H9 (cell line): ENCODE measurements around the gene NT5C1B. TPM values are rescaled to one million over a fixed set of nuclear protein-coding genes. Genes with fewer than 3 reads are reported as not detected.

Source experiments
- DNase-seq: peaks from one replicate; pipeline ENCODE4 v3.0.0-alpha.2; 2017
- H2AFZ ChIP-seq: one replicate; pipeline ENCODE4 v1.6.1; 2013; ENCODE audit warnings: mild to moderate bottlenecking, low read length, control low read depth, moderate library complexity
- H2AK5ac ChIP-seq: 2 replicates; pipeline ENCODE4 v1.6.1; 2013; ENCODE audit warnings: low read length, control low read depth, mixed read lengths; ENCODE audit not compliant: insufficient read length
- H2BK120ac ChIP-seq: one replicate; pipeline ENCODE4 v1.6.1; 2013; ENCODE audit warnings: low read depth, mild to moderate bottlenecking, low read length, control low read depth, inconsistent platforms; ENCODE audit not compliant: poor library complexity, severe bottlenecking
- H2BK12ac ChIP-seq: 2 replicates; pipeline ENCODE4 v1.6.1; 2013; ENCODE audit warnings: low read length, control low read depth, mixed read lengths, low read depth; ENCODE audit not compliant: insufficient read length
- H2BK15ac ChIP-seq: 2 replicates; pipeline ENCODE4 v1.6.1; 2013; ENCODE audit warnings: low read depth, low read length, control low read depth
- H2BK20ac ChIP-seq: one replicate; pipeline ENCODE4 v1.6.1; 2013; ENCODE audit warnings: low read depth, mild to moderate bottlenecking, low read length, control low read depth, inconsistent platforms; ENCODE audit not compliant: poor library complexity, severe bottlenecking
- H2BK5ac ChIP-seq: 2 replicates; pipeline ENCODE4 v1.6.1; 2013; ENCODE audit warnings: low read length, control low read depth, mixed read lengths; ENCODE audit not compliant: insufficient read length
- H3K14ac ChIP-seq: 2 replicates; pipeline ENCODE4 v1.6.1; 2013; ENCODE audit warnings: low read length, control low read depth; ENCODE audit not compliant: insufficient read depth
- H3K18ac ChIP-seq: 2 replicates; pipeline ENCODE4 v1.6.1; 2013; ENCODE audit warnings: low read depth, mild to moderate bottlenecking, mixed read lengths, low read length, control low read depth; ENCODE audit not compliant: insufficient read length
- H3K23ac ChIP-seq: 2 replicates; pipeline ENCODE4 v1.6.1; 2013; ENCODE audit warnings: low read length, control low read depth, mixed read lengths, low read depth; ENCODE audit not compliant: insufficient read length
- H3K23me2 ChIP-seq: 2 replicates; pipeline ENCODE4 v1.6.1; 2013; ENCODE audit warnings: low read depth, mild to moderate bottlenecking, mixed read lengths, low read length, control low read depth; ENCODE audit not compliant: insufficient read length, poor library complexity, severe bottlenecking
- H3K27ac ChIP-seq: 2 replicates; pipeline ENCODE4 v1.5.1; 2013; ENCODE audit warnings: low read length, control low read depth, mixed read lengths, low read depth; ENCODE audit not compliant: insufficient read length
- H3K27me3 ChIP-seq: 2 replicates; pipeline ENCODE4 v1.6.1; 2013; ENCODE audit warnings: low read length, control low read depth, inconsistent platforms; ENCODE audit not compliant: insufficient read depth
- H3K4ac ChIP-seq: 2 replicates; pipeline ENCODE4 v1.6.1; 2013; ENCODE audit warnings: low read depth, mild to moderate bottlenecking, control low read depth, inconsistent platforms, low read length, moderate library complexity
- H3K4me1 ChIP-seq: 2 replicates; pipeline ENCODE4 v1.6.1; 2013; ENCODE audit warnings: low read length, control low read depth, inconsistent platforms; ENCODE audit not compliant: insufficient read depth
- H3K4me2 ChIP-seq: 2 replicates; pipeline ENCODE4 v1.6.1; 2013; ENCODE audit warnings: low read length, control low read depth, mixed read lengths; ENCODE audit not compliant: insufficient read length, insufficient read depth
- H3K56ac ChIP-seq: 2 replicates; pipeline ENCODE4 v1.6.1; 2013; ENCODE audit warnings: low read depth, mild to moderate bottlenecking, mixed read lengths, low read length, control low read depth; ENCODE audit not compliant: insufficient read length
- H3K79me1 ChIP-seq: 2 replicates; pipeline ENCODE4 v1.6.1; 2013; ENCODE audit warnings: low read depth, mild to moderate bottlenecking, moderate library complexity, low read length, control low read depth, inconsistent platforms; ENCODE audit not compliant: insufficient read depth, poor library complexity, severe bottlenecking
- H3K79me2 ChIP-seq: 2 replicates; pipeline ENCODE4 v1.6.1; 2013; ENCODE audit warnings: low read length, control low read depth, inconsistent platforms; ENCODE audit not compliant: insufficient read depth
- H3K9ac ChIP-seq: 2 replicates; pipeline ENCODE4 v1.6.1; 2013; ENCODE audit warnings: low read length, control low read depth, mixed read lengths; ENCODE audit not compliant: insufficient read length; ENCODE audit errors: extremely low read depth
- H3K9me3 ChIP-seq: one replicate; pipeline ENCODE4 v1.6.1; 2013; ENCODE audit warnings: low read depth, low read length, inconsistent platforms; ENCODE audit not compliant: control insufficient read depth
- H3T11ph ChIP-seq: one replicate; pipeline ENCODE4 v1.6.1; 2013; ENCODE audit warnings: mild to moderate bottlenecking, low read length, control low read depth, inconsistent platforms
- H4K20me1 ChIP-seq: one replicate; pipeline ENCODE4 v1.6.1; 2013; ENCODE audit not compliant: control insufficient read depth, insufficient read length, insufficient read depth
- H4K5ac ChIP-seq: 2 replicates; pipeline ENCODE4 v1.6.1; 2013; ENCODE audit warnings: low read depth, mild to moderate bottlenecking, mixed read lengths, low read length, control low read depth; ENCODE audit not compliant: insufficient read length
- H4K8ac ChIP-seq: replicated peaks from 2 replicates; pipeline ENCODE4 v1.6.1; 2013; ENCODE audit warnings: low read length, control low read depth, mixed read lengths, low read depth; ENCODE audit not compliant: insufficient read length
- H4K91ac ChIP-seq: 2 replicates; pipeline ENCODE4 v1.6.1; 2013; ENCODE audit warnings: low read depth, mild to moderate bottlenecking, moderate library complexity, mixed read lengths, low read length, control low read depth; ENCODE audit not compliant: insufficient read length
- H3K27ac Mint-ChIP-seq, 3 experiments: 2 replicates in 2 of 3; 3 replicates in 1 of 3; pipeline ENCODE4 v1.8.0; 2020 to 2021; ENCODE audit warnings: mixed read lengths in 3 of 3, mild to moderate bottlenecking in 1 of 3, moderate library complexity in 1 of 3
- H3K27me3 Mint-ChIP-seq: 2 replicates; pipeline ENCODE4 v1.8.0; 2021; ENCODE audit warnings: low read depth, mild to moderate bottlenecking, moderate library complexity, mixed read lengths
- H3K36me3 Mint-ChIP-seq, 3 experiments: 2 replicates in 2 of 3; 3 replicates in 1 of 3; pipeline ENCODE4 v1.8.0; 2020 to 2021; ENCODE audit warnings: low read depth in 3 of 3, mixed read lengths in 3 of 3; ENCODE audit not compliant: insufficient read depth in 1 of 3
- H3K4me1 Mint-ChIP-seq, 2 experiments: 2 replicates each; pipeline ENCODE4 v1.8.0; 2020; ENCODE audit warnings: mixed read lengths in 2 of 2
- H3K4me3 Mint-ChIP-seq, 2 experiments: 2 replicates in 1 of 2; 3 replicates in 1 of 2; pipeline ENCODE4 v1.8.0; 2020 to 2021; ENCODE audit warnings: mild to moderate bottlenecking in 2 of 2, mixed read lengths in 2 of 2, moderate library complexity in 1 of 2
- H3K9me3 Mint-ChIP-seq, 2 experiments: 2 replicates in 1 of 2; 3 replicates in 1 of 2; pipeline ENCODE4 v1.8.0; 2020; ENCODE audit warnings: mild to moderate bottlenecking in 2 of 2, mixed read lengths in 2 of 2, moderate library complexity in 1 of 2
- WGBS: extraction: QIAGEN DNeasy Blood & Tissue Kit; methylation state at CpG from one replicate; pipeline ENCODE4 v1.1.7; 2013; ENCODE audit warnings: missing lambda C conversion rate, low lambda C conversion rate, mixed read lengths; ENCODE audit not compliant: insufficient read length; ENCODE audit errors: extremely low coverage; 5-methylcytosine and 5-hydroxymethylcytosine counted together
- total RNA-seq: library from RNA; stranded (reverse); gene quantifications from 2 replicates; pipeline ENCODE4 v1.2.1, GENCODE V29; 2021
- TF ChIP-seq, protein P1 (sequence below): fragments of 200-600 bp; sonication (generic); conservative IDR thresholded peaks from 3 replicates; pipeline ENCODE4 v1.8.0; 2021; ENCODE audit warnings: antibody characterized with exemption, mild to moderate bottlenecking

NT5C1B gene
- total RNA-seq, 1 experiment from 2014 or later, result not detected

DNA sequence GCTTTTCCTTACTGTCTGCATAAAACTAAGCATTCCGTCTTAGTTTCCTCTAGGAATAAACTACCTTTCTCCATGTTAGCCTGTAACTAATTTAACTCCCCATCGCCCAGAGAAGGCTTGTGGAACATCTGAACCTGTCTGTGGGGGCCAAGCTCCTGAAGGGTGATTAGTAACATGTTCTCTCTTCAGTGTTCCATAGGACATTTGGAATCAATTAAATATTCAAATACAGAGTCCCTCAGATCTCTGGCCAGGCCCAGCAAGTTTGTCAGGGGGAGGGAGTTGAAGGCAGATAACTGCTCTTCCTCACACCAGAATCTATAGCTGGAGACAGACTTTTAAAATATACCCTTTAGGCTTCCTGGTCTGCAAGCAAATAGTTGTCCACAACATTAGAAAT lies 37.7 kb downstream of the NT5C1B start:
- Mint-ChIP-seq H3K4me1 (peaks cover 8 to 11% of the 10 kb centered on the region in 2 experiments), H3K27ac (peak overlapping the region in 2 of 3 experiments; percentile 43 to 44; a peak in 2 of 7 replicates), H3K36me3 (peaks cover 9 to 15% (median 14%) of the 10 kb centered on the region in 3 experiments), H3K4me3 (no peak overlapping the region), H3K9me3 (no peaks in the 10 kb centered on the region), H3K27me3 (no peaks in the 10 kb centered on the region)
- Histone ChIP-seq H2AFZ (no peak overlapping the region), H2AK5ac (no peak overlapping the region), H3K23ac (no peak overlapping the region), H3K4me1 (peaks cover under 1% of the 10 kb centered on the region; the same call in 1 of the 2 replicates), H3K27me3 (no peaks in the 10 kb centered on the region), H3T11ph (no peak overlapping the region), H3K14ac (no peak overlapping the region), H4K5ac (no peak overlapping the region), H2BK12ac (no peak overlapping the region), H3K27ac (no peak overlapping the region), H2BK120ac (no peak overlapping the region), H2BK5ac (no peak overlapping the region), H2BK15ac (no peak overlapping the region), H3K9ac (no peak overlapping the region), H3K23me2 (no peaks in the 10 kb centered on the region), H3K79me1 (no peaks in the 10 kb centered on the region), H4K91ac (no peak overlapping the region), H2BK20ac (no peak overlapping the region), H4K8ac (no peak overlapping the region), H3K4ac (no peak overlapping the region), H4K20me1 (no peaks in the 10 kb centered on the region), H3K79me2 (no peaks in the 10 kb centered on the region), H3K56ac (no peak overlapping the region), H3K4me2 (no peak overlapping the region), H3K9me3 (no peaks in the 10 kb centered on the region), H3K18ac (no peak overlapping the region)
- no peak for DNase-seq
- TF ChIP-seq, protein P1, sequence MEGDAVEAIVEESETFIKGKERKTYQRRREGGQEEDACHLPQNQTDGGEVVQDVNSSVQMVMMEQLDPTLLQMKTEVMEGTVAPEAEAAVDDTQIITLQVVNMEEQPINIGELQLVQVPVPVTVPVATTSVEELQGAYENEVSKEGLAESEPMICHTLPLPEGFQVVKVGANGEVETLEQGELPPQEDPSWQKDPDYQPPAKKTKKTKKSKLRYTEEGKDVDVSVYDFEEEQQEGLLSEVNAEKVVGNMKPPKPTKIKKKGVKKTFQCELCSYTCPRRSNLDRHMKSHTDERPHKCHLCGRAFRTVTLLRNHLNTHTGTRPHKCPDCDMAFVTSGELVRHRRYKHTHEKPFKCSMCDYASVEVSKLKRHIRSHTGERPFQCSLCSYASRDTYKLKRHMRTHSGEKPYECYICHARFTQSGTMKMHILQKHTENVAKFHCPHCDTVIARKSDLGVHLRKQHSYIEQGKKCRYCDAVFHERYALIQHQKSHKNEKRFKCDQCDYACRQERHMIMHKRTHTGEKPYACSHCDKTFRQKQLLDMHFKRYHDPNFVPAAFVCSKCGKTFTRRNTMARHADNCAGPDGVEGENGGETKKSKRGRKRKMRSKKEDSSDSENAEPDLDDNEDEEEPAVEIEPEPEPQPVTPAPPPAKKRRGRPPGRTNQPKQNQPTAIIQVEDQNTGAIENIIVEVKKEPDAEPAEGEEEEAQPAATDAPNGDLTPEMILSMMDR, result no peak
- WGBS, result no CpG with 5 or more reads among the region's 2 CpGs
